ENCODE data around the gene TANC1.

DNA sequence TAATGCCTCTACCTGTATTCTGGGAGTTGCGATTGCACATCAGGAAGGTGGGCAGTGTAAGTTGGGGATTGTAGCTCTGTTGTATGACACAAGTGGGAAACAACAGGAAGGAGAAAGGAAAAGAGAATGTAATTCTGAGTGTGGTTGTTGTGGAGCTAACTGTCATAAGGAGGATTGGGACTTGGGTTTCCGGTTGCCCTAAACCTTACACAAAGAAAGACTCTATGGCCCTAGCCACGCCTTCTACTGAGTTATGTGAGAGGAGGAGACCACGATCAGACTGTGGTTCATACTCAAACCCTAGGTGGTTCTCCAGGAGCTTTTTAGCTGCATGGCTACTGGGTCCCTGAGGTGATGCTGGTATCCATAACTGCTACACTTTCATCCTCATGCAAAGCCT lies 86.5 kb downstream of the TANC1 start:
- TF ChIP-seq EZH2 (IDR thresholded peaks at IDR 0.05; ENCODE audit: insufficient read depth, poor library complexity, severe bottlenecking), result no peak
- TF ChIP-seq EZH2phosphoT487 (IDR thresholded peaks at IDR 0.05; ENCODE audit: insufficient read depth, low read depth), result no peak

Measured in GM23248 (cell line).